ENCODE results near the gene EP400.

GRCh38 chr12:132020292-132020691, 70.5 kb downstream of the EP400 start:
- no peak for TF ChIP-seq CTCF (optimal IDR thresholded peaks at IDR 0.05 in 1 of 3, IDR thresholded peaks at IDR 0.05 in 1 of 3, conservative IDR thresholded peaks at IDR 0.05 in 1 of 3; ENCODE audit: extremely low read depth in 1 of 3, insufficient read depth in 2 of 3, low read length in 3 of 3)
- no peak for TF ChIP-seq EZH2 (IDR thresholded peaks at IDR 0.05; ENCODE audit: low read length)
